NCI-H510A treated with DMSO at 0.1 percent for 48 hours (cell line): Measurements from ENCODE around the gene PIAS2.
"Not testable (repeated sequence)": the region's sequence is repeated elsewhere in the genome, so short reads cannot be mapped to it uniquely, and the experiment has no call there.

Source experiments
- DNase-seq: peaks from one replicate; lab custom pipeline; 2025; lab: John Stamatoyannopoulos, UW

PIAS2 gene

GRCh38 chr18:46917108-46917802 is at the start of gene PIAS2, which contains the start of gene KATNAL2:
TSS of gene PIAS2 (minus strand) at chr18:46917507. CDS start at chr18:46917345, 162 bp downstream.
TSS of gene KATNAL2 (plus strand) at chr18:46917602. CDS start at chr18:46946873, 29,271 bp downstream.
- peak; percentile 52 for DNase-seq

- DNase-seq, result not testable (repeated sequence)
Observed at GRCh38 chr18:46966266-46966665, 49.0 kb upstream of the PIAS2 start.

GRCh38 chr18:46964579-46965293 is 47.4 kb upstream of the PIAS2 start:
- not testable (repeated sequence) for DNase-seq

- DNase-seq, result not testable (repeated sequence)
Observed at GRCh38 chr18:46963656-46964578, 46.6 kb upstream of the PIAS2 start.

GRCh38 chr18:46958209-46958608 is 40.9 kb upstream of the PIAS2 start:
- no peak for DNase-seq

GRCh38 chr18:46953195-46953594 is 35.9 kb upstream of the PIAS2 start:
- no peak for DNase-seq

- peak; percentile 8 for DNase-seq
Observed at GRCh38 chr18:46950064-46950656, 32.9 kb upstream of the PIAS2 start.

- DNase-seq, result peak; percentile 88
Observed at GRCh38 chr18:46946656-46947282, 29.5 kb upstream of the PIAS2 start.

- no peak for DNase-seq
Observed at GRCh38 chr18:46942646-46943045, 25.3 kb upstream of the PIAS2 start.

GRCh38 chr18:46939998-46940571 is 22.8 kb upstream of the PIAS2 start:
- no peak for DNase-seq

GRCh38 chr18:46939337-46939963 is 22.1 kb upstream of the PIAS2 start:
- DNase-seq, result no peak

- DNase-seq, result no peak
Observed at GRCh38 chr18:46920653-46921052, 3.3 kb upstream of the PIAS2 start.

- no peak for DNase-seq
Observed at GRCh38 chr18:46920067-46920466, 2.8 kb upstream of the PIAS2 start.

- DNase-seq, result peak; percentile 25
Observed at GRCh38 chr18:46917803-46918600, 695 bp upstream of the PIAS2 start.

GRCh38 chr18:46916551-46917107 is 678 bp downstream of the PIAS2 start:
- peak; percentile 27 for DNase-seq

GRCh38 chr18:46915800-46916550 is 1.3 kb downstream of the PIAS2 start:
- DNase-seq, result peak; percentile 3

- no peak for DNase-seq
Observed at GRCh38 chr18:46910856-46911255, 6.5 kb downstream of the PIAS2 start.

- DNase-seq, result no peak
Observed at GRCh38 chr18:46909497-46909896, 7.8 kb downstream of the PIAS2 start.

- no peak for DNase-seq
Observed at GRCh38 chr18:46903406-46903805, 13.9 kb downstream of the PIAS2 start.
